ENCODE results near the gene HEBP1. TPM values are rescaled to one million over a fixed set of nuclear protein-coding genes. Genes with fewer than 3 reads are reported as not detected.

HEBP1 gene
- total RNA-seq, 1 donor from 2014 or later = 7.4 TPM

GRCh38 chr12:12984149-12984548, 15.9 kb downstream of the HEBP1 start:
- H3K4me3 Mint-ChIP-seq = no peak overlapping the region
- no peak for DNase-seq (ENCODE audit: low spot score)
- no peaks in the 10 kb centered on the region for H4K20me1 ChIP-seq (ENCODE audit: low read depth)
- no peak overlapping the region for H3K9ac ChIP-seq
- no peaks in the 10 kb centered on the region for H3K9me3 Mint-ChIP-seq
- no peaks in the 10 kb centered on the region for H3K27me3 ChIP-seq
- no peak overlapping the region for H3K27ac Mint-ChIP-seq
- peaks cover 9% of the 10 kb centered on the region for H3K36me3 Mint-ChIP-seq
- no peak overlapping the region for H3K4me3 ChIP-seq
- no peaks in the 10 kb centered on the region for H3K27me3 Mint-ChIP-seq (ENCODE audit: insufficient read depth, low read depth)
- TF ChIP-seq CTCF (IDR thresholded peaks at IDR 0.05) = no peak
- no peak for TF ChIP-seq EZH2 (IDR thresholded peaks at IDR 0.05)
- TF ChIP-seq EZH2phosphoT487 (IDR thresholded peaks at IDR 0.05) = no peak
- H3K9me3 ChIP-seq (ENCODE audit: low read depth) = no peaks in the 10 kb centered on the region
- no peaks in the 10 kb centered on the region for H3F3A ChIP-seq (ENCODE audit: low read depth)
- H3K4me2 ChIP-seq = no peak overlapping the region
- no peak overlapping the region for H2AFZ ChIP-seq (replicated peaks)
- no peaks in the 10 kb centered on the region for H3K36me3 ChIP-seq
- H3K4me1 Mint-ChIP-seq = no peaks in the 10 kb centered on the region
- no peaks in the 10 kb centered on the region for H3K79me2 ChIP-seq (ENCODE audit: low read depth)
- H3K4me1 ChIP-seq = no peaks in the 10 kb centered on the region
- H3K27ac ChIP-seq = no peak overlapping the region

GRCh38 chr12:12983420-12984035, 16.5 kb downstream of the HEBP1 start:
- Histone ChIP-seq H3K79me2 (ENCODE audit: low read depth) (no peaks in the 10 kb centered on the region), H2AFZ (replicated peaks) (no peak overlapping the region), H3K9ac (no peak overlapping the region), H3K36me3 (no peaks in the 10 kb centered on the region), H3K9me3 (ENCODE audit: low read depth) (no peaks in the 10 kb centered on the region), H4K20me1 (ENCODE audit: low read depth) (no peaks in the 10 kb centered on the region), H3K4me2 (no peak overlapping the region), H3K4me1 (no peaks in the 10 kb centered on the region), H3K4me3 (no peak overlapping the region), H3F3A (ENCODE audit: low read depth) (no peaks in the 10 kb centered on the region), H3K27me3 (no peaks in the 10 kb centered on the region), H3K27ac (no peak overlapping the region)
- no peak for DNase-seq (ENCODE audit: low spot score)
- no peak overlapping the region for H3K27ac Mint-ChIP-seq
- TF ChIP-seq EZH2phosphoT487 (IDR thresholded peaks at IDR 0.05) (no peak), CTCF (IDR thresholded peaks at IDR 0.05) (peak; percentile 63)
- H3K4me3 Mint-ChIP-seq = no peak overlapping the region
- H3K4me1 Mint-ChIP-seq = no peaks in the 10 kb centered on the region
- H3K27me3 Mint-ChIP-seq (ENCODE audit: insufficient read depth, low read depth) = no peaks in the 10 kb centered on the region
- H3K36me3 Mint-ChIP-seq = peaks cover 9% of the 10 kb centered on the region
- no peaks in the 10 kb centered on the region for H3K9me3 Mint-ChIP-seq

- Histone ChIP-seq H3K4me2 (no peak overlapping the region), H3F3A (ENCODE audit: low read depth) (no peaks in the 10 kb centered on the region), H3K27ac (no peak overlapping the region), H3K9me3 (ENCODE audit: low read depth) (no peaks in the 10 kb centered on the region), H3K79me2 (ENCODE audit: low read depth) (no peaks in the 10 kb centered on the region), H4K20me1 (ENCODE audit: low read depth) (no peaks in the 10 kb centered on the region), H2AFZ (replicated peaks) (no peak overlapping the region), H3K36me3 (no peaks in the 10 kb centered on the region), H3K4me1 (no peaks in the 10 kb centered on the region), H3K4me3 (no peak overlapping the region), H3K27me3 (no peaks in the 10 kb centered on the region), H3K9ac (no peak overlapping the region)
- H3K27ac Mint-ChIP-seq = no peak overlapping the region
- H3K27me3 Mint-ChIP-seq (ENCODE audit: insufficient read depth, low read depth) = no peaks in the 10 kb centered on the region
- H3K4me1 Mint-ChIP-seq = no peaks in the 10 kb centered on the region
- H3K36me3 Mint-ChIP-seq = peaks cover 11% of the 10 kb centered on the region
- no peaks in the 10 kb centered on the region for H3K9me3 Mint-ChIP-seq
- H3K4me3 Mint-ChIP-seq = no peak overlapping the region
- TF ChIP-seq EZH2phosphoT487 (IDR thresholded peaks at IDR 0.05) = no peak
- no peak for TF ChIP-seq EZH2 (IDR thresholded peaks at IDR 0.05)
- no peak for DNase-seq (ENCODE audit: low spot score)
Measured at GRCh38 chr12:12982331-12982730, 17.7 kb downstream of the HEBP1 start.

- H3K4me2 ChIP-seq = no peak overlapping the region
- no peak overlapping the region for H3K27ac ChIP-seq
- H4K20me1 ChIP-seq (ENCODE audit: low read depth) = no peaks in the 10 kb centered on the region
Measured at GRCh38 chr12:12979731-12980259, 20.3 kb downstream of the HEBP1 start.

More at GRCh38 chr12:12979731-12980259, 20.3 kb downstream of the HEBP1 start:
- Histone ChIP-seq H3K27me3 (no peaks in the 10 kb centered on the region), H3K36me3 (no peaks in the 10 kb centered on the region), H3K9ac (no peak overlapping the region), H3K9me3 (ENCODE audit: low read depth) (no peaks in the 10 kb centered on the region), H3K79me2 (ENCODE audit: low read depth) (no peaks in the 10 kb centered on the region), H3K4me3 (no peak overlapping the region), H2AFZ (replicated peaks) (no peak overlapping the region), H3F3A (ENCODE audit: low read depth) (no peaks in the 10 kb centered on the region), H3K4me1 (no peaks in the 10 kb centered on the region)
- no peak overlapping the region for H3K27ac Mint-ChIP-seq
- peaks cover 15% of the 10 kb centered on the region for H3K36me3 Mint-ChIP-seq
- TF ChIP-seq EZH2phosphoT487 (IDR thresholded peaks at IDR 0.05) (no peak), CTCF (IDR thresholded peaks at IDR 0.05) (no peak), EZH2 (IDR thresholded peaks at IDR 0.05) (no peak)
- H3K4me1 Mint-ChIP-seq = no peaks in the 10 kb centered on the region
- DNase-seq (ENCODE audit: low spot score) = peak; percentile 30
- H3K27me3 Mint-ChIP-seq (ENCODE audit: insufficient read depth, low read depth) = no peaks in the 10 kb centered on the region
- H3K9me3 Mint-ChIP-seq = no peaks in the 10 kb centered on the region
- H3K4me3 Mint-ChIP-seq = no peak overlapping the region
